Measurements from ENCODE around the gene MED12L.

DNA sequence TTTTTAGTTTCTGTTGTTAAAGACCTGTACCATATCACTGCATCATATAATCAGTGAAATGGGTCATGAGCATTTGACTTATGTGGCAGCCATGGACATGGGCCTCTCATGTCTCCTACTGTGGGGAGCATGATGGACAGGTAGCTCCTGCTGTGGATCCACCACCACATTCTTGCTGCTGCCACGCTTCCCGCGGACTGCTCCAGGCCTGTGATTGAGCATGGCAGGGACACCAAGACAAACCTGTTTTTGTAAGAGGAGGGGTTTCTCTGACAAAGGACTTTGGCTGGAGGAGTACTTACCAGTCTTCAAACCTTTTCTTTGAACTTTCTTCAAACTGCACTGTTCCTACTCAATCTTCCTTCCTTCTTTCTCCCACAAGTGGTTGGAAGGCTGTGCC lies 210.8 kb downstream of the MED12L start:
- TF ChIP-seq POLR2AphosphoS5 (IDR thresholded peaks at IDR 0.05; ENCODE audit: low read depth, low read length) (no peak), REST (IDR thresholded peaks at IDR 0.05; ENCODE audit: insufficient read depth in 1 of 2, low read depth in 2 of 2, low read length in 2 of 2) (no peak)
